ENCODE measurements around the gene VPS45. TPM values are rescaled to one million over a fixed set of nuclear protein-coding genes. Genes with fewer than 3 reads are reported as not detected.
A peak's percentile ranks its signal among the peaks of the same experiment; 100 is the strongest.

The VPS45 gene
- total and polyA plus RNA-seq, 2 experiments from 2014 or later: 53.4 to 71.2 TPM

DNA sequence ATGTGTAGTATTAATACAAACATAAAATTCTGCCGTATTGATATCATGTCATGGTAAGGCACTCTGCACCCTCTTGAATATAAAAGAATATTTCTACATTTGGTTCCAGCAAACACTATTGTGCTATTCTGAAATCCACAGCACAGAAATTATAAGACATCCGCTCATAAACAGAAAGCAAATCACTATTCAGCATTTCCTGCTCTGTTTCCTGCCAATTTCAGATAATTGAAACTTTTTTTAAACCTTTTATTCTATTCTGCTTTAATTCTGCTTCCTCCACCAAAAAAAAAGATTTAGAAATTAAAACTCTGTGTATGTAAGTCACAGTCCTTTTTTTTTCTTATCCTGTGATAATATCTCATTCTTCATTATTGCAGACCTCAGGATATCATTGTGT lies 42.5 kb downstream of the VPS45 start:
- TF ChIP-seq, protein P1, sequence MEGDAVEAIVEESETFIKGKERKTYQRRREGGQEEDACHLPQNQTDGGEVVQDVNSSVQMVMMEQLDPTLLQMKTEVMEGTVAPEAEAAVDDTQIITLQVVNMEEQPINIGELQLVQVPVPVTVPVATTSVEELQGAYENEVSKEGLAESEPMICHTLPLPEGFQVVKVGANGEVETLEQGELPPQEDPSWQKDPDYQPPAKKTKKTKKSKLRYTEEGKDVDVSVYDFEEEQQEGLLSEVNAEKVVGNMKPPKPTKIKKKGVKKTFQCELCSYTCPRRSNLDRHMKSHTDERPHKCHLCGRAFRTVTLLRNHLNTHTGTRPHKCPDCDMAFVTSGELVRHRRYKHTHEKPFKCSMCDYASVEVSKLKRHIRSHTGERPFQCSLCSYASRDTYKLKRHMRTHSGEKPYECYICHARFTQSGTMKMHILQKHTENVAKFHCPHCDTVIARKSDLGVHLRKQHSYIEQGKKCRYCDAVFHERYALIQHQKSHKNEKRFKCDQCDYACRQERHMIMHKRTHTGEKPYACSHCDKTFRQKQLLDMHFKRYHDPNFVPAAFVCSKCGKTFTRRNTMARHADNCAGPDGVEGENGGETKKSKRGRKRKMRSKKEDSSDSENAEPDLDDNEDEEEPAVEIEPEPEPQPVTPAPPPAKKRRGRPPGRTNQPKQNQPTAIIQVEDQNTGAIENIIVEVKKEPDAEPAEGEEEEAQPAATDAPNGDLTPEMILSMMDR (IDR thresholded peaks at IDR 0.05; ENCODE audit: low read depth, low read length): no peak
- Histone ChIP-seq H3K9me3 (ENCODE audit: low read depth) (no peaks in the 10 kb centered on the region), H3K36me3 (peaks cover 3% of the 10 kb centered on the region), H3K4me3 (no peak overlapping the region), H3K27me3 (no peaks in the 10 kb centered on the region), H3K27ac (no peak overlapping the region), H3K4me1 (ENCODE audit: low read depth) (no peaks in the 10 kb centered on the region)
- DNase-seq (ENCODE audit: low read depth in 1 of 2, low spot score in 1 of 2): no peak

DNA sequence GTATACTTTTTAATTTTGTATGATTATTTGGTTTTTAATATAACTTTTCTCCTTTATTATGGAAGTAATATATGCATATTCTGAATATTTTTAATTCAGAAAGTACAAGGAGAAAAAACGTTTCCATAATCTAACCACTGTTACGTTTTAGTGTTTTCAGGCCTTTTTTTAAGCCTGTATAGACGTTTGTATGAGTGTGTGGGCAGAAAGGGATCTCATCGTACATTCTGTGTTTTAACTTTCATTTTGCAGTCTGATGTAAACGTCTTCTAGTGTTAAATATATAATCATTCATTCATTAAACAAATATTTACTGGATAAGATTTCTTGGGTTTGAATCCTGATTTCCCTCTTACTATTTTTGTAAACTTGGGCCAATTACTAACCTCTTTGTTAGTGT lies 44.1 kb downstream of the VPS45 start:
- H3K36me3 ChIP-seq: peaks cover 6% of the 10 kb centered on the region
- H3K9me3 ChIP-seq (ENCODE audit: low read depth): no peaks in the 10 kb centered on the region
- DNase-seq (ENCODE audit: low read depth in 1 of 2, low spot score in 1 of 2): no peak
- H3K4me3 ChIP-seq: no peak overlapping the region
- H3K27ac ChIP-seq: no peak overlapping the region
- TF ChIP-seq, protein P1 (IDR thresholded peaks at IDR 0.05; ENCODE audit: low read depth, low read length): no peak
- no peaks in the 10 kb centered on the region for H3K27me3 ChIP-seq
- H3K4me1 ChIP-seq (ENCODE audit: low read depth): no peaks in the 10 kb centered on the region

DNA sequence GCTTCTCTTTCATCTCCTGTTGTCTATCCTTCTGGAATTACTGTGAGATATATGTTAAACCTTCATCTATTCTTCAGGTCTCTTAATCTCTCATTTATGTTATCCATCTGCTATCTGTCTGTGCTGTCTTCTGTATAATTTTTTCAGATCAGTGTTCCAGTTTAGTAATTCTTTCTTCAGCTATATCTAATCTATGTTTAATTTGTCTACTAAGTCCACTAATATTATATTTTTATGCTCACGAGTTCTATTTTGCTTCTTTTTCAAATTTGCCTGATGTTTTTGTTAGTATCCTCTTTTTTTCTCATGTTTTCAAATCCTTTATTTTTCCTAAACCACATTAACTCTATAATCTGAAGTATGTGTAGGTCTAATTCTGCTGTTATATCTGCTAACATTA lies 47.5 kb downstream of the VPS45 start:
- no peak overlapping the region for H3K4me3 ChIP-seq
- H3K27me3 ChIP-seq: no peaks in the 10 kb centered on the region
- H3K36me3 ChIP-seq: peaks cover 6% of the 10 kb centered on the region
- DNase-seq (ENCODE audit: low read depth in 1 of 2, low spot score in 1 of 2): no peak
- TF ChIP-seq, protein P1 (IDR thresholded peaks at IDR 0.05; ENCODE audit: low read depth, low read length): no peak
- no peaks in the 10 kb centered on the region for H3K4me1 ChIP-seq (ENCODE audit: low read depth)
- no peaks in the 10 kb centered on the region for H3K9me3 ChIP-seq (ENCODE audit: low read depth)
- no peak overlapping the region for H3K27ac ChIP-seq

DNA sequence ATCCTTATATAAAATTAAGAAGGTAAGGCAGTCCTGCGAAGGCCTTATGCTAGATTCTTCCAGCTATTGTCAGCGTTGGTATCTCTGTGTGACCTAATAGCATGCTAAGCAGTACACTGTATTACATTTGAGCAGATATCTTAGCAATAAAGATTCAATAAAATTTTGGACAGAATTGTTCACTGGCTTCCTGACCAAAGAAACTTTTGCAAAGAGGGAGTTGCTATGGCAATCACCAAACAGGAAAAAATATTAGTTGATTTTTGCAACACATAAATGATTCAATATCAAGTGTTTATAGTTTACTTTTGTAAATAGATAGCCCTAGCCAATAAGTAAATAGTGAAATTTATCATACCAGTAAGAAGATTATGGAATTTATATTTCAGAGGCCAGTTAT lies 51.1 kb downstream of the VPS45 start:
- Histone ChIP-seq H3K4me1 (ENCODE audit: low read depth) (no peaks in the 10 kb centered on the region), H3K27me3 (no peaks in the 10 kb centered on the region), H3K27ac (no peak overlapping the region), H3K4me3 (no peak overlapping the region), H3K36me3 (peaks cover 4% of the 10 kb centered on the region), H3K9me3 (ENCODE audit: low read depth) (no peaks in the 10 kb centered on the region)
- DNase-seq (ENCODE audit: low read depth in 1 of 2, low spot score in 1 of 2): peak in 1 of 2 donors; percentile 5
- TF ChIP-seq, protein P1 (IDR thresholded peaks at IDR 0.05; ENCODE audit: low read depth, low read length): no peak

DNA sequence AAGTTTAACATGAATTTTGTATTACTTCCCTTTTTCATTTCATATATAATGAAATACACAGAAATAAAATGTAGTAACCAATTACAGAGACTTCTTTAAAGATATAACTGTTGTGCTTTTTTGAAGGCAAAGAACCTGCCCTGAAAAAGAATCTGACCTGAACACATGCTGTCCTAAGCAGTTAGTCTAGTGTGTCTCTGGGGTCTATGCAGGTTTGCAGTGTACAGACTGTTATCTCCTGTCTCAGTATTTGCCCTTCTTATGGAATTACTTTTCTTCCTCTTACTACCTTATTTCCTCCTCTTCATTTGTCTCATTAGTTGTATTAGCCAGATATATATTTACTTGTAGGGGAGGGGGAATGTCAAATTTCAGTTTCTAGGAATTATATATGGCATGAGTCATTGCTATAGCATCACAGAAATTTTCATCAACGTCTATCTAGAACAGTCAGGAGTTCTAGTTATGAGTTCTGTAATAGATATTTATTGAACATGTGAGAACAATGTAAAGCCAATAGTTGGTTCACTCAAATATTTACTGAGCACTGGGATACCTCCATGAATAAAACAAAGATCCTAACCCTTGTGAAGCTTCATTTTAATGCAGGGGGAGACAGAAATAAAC lies 53.8 kb downstream of the VPS45 start:
- Histone ChIP-seq H3K36me3 (peaks cover 1% of the 10 kb centered on the region), H3K27me3 (no peaks in the 10 kb centered on the region), H3K4me1 (ENCODE audit: low read depth) (no peaks in the 10 kb centered on the region), H3K9me3 (ENCODE audit: low read depth) (no peaks in the 10 kb centered on the region), H3K27ac (no peak overlapping the region), H3K4me3 (no peak overlapping the region)
- DNase-seq (ENCODE audit: low read depth in 1 of 2, low spot score in 1 of 2): no peak
- TF ChIP-seq, protein P1 (IDR thresholded peaks at IDR 0.05; ENCODE audit: low read depth, low read length): no peak
